Kidney epithelial cell (primary cell): ENCODE data around the gene RBPJ. TPM values are rescaled to one million over a fixed set of nuclear protein-coding genes. Genes with fewer than 3 reads are reported as not detected.

Source experiments
- DNase-seq: peaks from one replicate; pipeline ENCODE4 v3.0.0-alpha.2; 2010; ENCODE audit warnings: low read depth
- H3K27me3 ChIP-seq: 2 replicates; pipeline ENCODE4 v1.6.0; 2011; ENCODE audit warnings: low read length; ENCODE audit not compliant: control insufficient read depth, insufficient read depth
- H3K36me3 ChIP-seq: 2 replicates; pipeline ENCODE4 v1.5.1; 2011; ENCODE audit warnings: low read length; ENCODE audit not compliant: control insufficient read depth, insufficient read depth
- H3K4me3 ChIP-seq: 2 replicates; pipeline ENCODE4 v1.5.1; 2011; ENCODE audit warnings: low read depth, mild to moderate bottlenecking, control low read depth, low read length
- total RNA-seq: library from RNA; depleted of rRNA; stranded (reverse); fragments of >200 nt; gene quantifications from 2 replicates; pipeline ENCODE4 v1.2.3, GENCODE V29; 2015
- TF ChIP-seq, protein P1 (sequence below): IDR thresholded peaks from 2 replicates; pipeline ENCODE4 v1.5.1; 2011; ENCODE audit warnings: mild to moderate bottlenecking, moderate library complexity, low read length, control low read depth, inconsistent platforms; ENCODE audit not compliant: insufficient read depth, poor library complexity, severe bottlenecking

RBPJ gene
- total RNA-seq, 1 donor from 2014 or later, result 82.2 TPM

DNA sequence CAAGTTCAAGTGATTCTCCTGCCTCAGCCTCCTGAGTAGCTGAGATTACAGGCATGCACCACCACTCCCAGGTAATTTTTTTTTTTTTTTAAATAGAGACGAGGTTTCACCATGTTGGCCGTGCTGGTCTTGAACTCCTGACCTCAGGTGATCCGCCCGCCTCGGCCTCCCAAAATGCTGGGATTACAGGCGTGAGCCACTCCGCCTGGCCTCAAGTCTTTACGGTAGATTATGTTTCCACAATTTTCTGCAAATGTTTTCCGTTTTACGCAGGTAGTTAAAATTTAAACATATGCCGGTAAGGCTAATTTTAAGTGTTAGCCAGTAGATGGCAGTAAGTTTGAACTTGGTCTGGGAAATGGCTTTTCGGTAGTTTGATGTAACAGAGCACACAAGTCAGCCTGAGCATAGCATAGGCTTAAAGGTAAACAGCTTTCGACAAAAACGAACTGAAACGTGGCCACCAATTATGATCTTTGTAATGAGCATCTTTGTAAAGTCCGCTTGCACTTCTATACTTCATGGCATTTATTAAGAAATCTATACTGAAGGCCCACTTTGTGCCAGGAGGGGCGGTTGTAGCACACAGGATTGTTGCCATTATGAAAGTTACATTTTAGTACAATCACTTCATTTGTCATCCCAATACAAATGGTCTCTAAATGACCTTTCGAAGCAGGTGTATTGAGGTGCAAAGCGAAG, 138.4 kb downstream of the RBPJ start:
- peak overlapping the region; percentile 20 for H3K4me3 ChIP-seq

DNA sequence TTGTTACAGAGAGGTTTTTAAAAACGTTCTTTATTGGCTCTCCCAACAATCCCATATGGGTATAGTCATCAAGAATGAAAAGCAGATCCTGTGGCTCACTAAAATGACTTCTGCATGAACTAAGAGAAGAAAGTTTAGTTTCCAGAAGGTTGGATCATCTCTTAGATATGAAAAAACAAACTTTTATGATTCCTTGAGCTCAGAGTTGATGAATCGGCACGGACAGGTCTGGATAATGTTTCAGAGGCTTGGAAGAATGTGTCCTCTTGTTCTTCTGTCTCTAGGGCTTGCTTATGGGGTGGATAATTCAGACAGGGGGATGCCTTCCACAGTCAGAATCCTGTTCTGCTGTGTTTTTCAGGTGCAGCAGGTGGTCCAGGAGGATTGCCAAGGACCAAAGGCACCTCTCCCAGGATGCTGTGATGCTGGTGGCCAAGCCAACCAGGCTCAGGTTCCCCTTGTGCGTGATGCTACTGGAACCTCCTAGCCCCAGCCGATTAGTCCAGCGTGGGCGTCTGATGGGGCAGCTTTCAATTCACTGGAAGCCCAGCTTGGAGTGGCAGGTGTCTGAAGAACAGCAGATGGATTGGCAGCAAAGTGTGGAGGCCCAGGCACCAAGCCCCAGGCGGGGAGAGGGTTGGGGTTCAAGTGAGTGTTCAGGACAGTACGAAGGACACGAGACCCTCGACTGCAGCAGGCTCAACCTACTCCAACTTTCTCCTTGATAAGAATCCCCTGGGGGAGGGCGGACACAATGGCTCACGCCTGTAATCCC, 139.1 kb downstream of the RBPJ start:
- TF ChIP-seq, protein P1, sequence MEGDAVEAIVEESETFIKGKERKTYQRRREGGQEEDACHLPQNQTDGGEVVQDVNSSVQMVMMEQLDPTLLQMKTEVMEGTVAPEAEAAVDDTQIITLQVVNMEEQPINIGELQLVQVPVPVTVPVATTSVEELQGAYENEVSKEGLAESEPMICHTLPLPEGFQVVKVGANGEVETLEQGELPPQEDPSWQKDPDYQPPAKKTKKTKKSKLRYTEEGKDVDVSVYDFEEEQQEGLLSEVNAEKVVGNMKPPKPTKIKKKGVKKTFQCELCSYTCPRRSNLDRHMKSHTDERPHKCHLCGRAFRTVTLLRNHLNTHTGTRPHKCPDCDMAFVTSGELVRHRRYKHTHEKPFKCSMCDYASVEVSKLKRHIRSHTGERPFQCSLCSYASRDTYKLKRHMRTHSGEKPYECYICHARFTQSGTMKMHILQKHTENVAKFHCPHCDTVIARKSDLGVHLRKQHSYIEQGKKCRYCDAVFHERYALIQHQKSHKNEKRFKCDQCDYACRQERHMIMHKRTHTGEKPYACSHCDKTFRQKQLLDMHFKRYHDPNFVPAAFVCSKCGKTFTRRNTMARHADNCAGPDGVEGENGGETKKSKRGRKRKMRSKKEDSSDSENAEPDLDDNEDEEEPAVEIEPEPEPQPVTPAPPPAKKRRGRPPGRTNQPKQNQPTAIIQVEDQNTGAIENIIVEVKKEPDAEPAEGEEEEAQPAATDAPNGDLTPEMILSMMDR, result no peak
- no peak overlapping the region for H3K4me3 ChIP-seq
- H3K36me3 ChIP-seq, result no peaks in the 10 kb centered on the region
- no peaks in the 10 kb centered on the region for H3K27me3 ChIP-seq
- no peak for DNase-seq

More for the DNA sequence above, 138.4 kb downstream of the RBPJ start:
- Histone ChIP-seq H3K36me3 (no peaks in the 10 kb centered on the region), H3K27me3 (no peaks in the 10 kb centered on the region)
- DNase-seq, result peak; percentile 48
- TF ChIP-seq, protein P1, result peak; percentile 58

DNA sequence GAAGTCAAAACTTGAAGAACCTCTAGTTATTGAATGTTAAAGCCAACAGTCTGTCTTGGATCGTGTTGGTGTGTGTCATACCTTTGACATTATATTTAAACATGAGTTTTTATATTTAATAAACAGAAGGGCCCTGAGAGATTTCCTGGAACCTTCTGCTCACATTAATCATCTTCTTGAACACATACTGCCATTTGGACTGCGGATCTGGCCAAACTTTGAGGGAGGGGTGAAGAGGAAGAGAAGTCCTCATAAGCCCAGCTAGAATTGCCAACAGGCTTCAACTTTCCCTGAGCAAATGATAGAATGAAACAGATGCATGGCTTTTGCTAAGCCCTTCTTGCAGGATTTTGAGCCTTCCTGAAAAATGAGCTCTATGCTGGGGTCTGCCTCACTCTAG, 142.1 kb downstream of the RBPJ start:
- H3K4me3 ChIP-seq, result no peak overlapping the region
- no peaks in the 10 kb centered on the region for H3K27me3 ChIP-seq
- no peaks in the 10 kb centered on the region for H3K36me3 ChIP-seq
- TF ChIP-seq, protein P1, result no peak
- DNase-seq, result no peak

DNA sequence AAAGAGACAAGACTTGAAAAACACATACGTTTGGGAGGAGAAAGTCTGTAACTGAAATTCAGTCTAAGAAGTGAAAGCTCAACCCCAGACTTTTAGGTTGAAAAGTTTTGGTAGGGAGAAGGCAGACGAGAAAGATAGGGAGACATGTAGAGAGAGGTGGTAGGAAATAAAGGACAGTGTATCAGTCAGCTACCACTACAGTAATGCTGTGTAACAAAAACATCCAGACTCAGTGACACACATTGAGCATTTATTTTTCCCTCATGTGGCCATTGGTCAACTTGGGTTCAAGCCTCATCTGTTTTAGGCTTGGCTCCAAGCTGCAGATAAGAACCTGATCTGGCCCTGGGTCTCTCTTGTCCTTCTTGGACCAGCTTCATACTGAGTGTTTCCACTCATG, 142.6 kb downstream of the RBPJ start:
- Histone ChIP-seq H3K4me3 (no peak overlapping the region), H3K36me3 (no peaks in the 10 kb centered on the region), H3K27me3 (no peaks in the 10 kb centered on the region)
- TF ChIP-seq, protein P1, result no peak
- DNase-seq, result no peak

DNA sequence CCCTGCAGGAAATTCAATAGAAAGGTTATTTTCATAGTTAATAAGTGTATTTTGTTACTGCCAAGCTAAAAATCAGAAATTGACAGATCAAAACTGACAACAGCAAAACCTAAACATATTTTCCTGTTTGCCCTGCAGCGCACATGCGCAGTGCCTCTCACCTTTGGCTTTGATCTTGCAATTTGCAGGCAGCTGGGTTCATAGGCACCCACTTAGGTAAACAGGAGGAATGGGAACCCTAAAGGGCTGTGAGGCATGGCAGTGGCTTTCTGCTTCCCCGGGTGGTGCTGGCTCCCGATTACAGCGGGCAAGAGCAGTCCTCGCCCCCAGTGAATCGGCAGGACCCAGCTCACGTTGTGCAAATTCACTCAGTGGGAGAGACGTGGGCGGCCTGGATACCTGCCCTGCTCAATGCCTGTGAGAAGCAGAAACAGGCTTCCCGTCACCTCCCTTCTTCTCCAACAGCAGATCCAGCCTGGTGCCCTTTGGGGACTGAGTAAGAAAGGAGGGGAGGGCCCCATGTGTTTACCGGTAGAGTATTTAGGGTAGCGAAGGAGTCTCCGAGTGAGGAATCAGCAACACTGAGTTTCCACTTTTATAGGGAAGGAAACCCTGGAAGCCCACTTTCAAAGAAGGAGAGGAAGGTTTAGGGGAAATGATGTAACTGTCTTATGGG, 143.7 kb downstream of the RBPJ start:
- TF ChIP-seq, protein P1, result no peak
- H3K4me3 ChIP-seq, result no peak overlapping the region
- no peaks in the 10 kb centered on the region for H3K27me3 ChIP-seq
- no peak for DNase-seq
- H3K36me3 ChIP-seq, result no peaks in the 10 kb centered on the region
